HG02759 (cell line): ENCODE results near the gene LRIF1.
"Not testable (repeated sequence)": the region's sequence is repeated elsewhere in the genome, so short reads cannot be mapped to it uniquely, and the experiment has no call there.

ENCODE experiments used
- ATAC-seq: cut with Tn5 transposase; IDR thresholded peaks from one replicate; pipeline ENCODE4 v1.9.1; 2021; ENCODE audit warnings: mild to moderate bottlenecking, moderate library complexity; ENCODE audit not compliant: unreplicated experiment

LRIF1 gene

GRCh38 chr1:110951161-110951560 is 12.6 kb downstream of the LRIF1 start:
- ATAC-seq: no peak

DNA sequence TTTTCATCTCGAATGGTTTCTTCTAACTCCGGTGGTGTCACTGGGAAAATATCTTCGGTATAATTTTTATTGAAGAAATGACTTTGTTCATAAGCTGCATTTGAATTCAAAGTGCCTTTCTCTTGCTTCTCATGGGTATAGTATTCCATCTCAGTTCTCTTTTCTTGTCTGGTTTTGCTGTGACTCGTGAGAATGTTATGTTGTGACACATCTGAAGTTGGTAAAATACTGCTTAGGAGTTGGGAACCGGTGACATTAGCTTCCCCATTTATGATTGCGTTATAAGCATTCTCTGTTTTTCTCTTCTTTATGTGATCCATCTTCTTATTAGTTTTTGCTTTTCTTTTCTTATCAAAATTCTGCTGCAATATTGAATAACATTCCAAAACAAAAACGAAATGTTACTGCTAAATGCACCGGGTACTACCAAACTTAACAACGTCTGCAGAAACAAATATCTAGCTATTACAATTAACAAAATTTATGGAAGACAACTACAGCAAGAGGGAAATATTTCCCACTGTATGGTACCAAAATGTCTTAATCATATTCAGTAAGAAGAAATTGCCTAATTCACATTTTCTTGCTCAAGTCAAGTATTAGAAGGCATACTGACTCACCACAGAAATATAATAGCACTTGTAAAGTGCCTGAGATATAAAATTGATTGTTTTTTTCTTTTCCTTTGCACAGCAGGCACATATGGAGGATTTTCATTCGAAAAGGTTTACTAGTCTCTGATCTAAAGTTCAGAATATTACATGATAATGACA is 15.5 kb downstream of the LRIF1 start:
- ATAC-seq: no peak

DNA sequence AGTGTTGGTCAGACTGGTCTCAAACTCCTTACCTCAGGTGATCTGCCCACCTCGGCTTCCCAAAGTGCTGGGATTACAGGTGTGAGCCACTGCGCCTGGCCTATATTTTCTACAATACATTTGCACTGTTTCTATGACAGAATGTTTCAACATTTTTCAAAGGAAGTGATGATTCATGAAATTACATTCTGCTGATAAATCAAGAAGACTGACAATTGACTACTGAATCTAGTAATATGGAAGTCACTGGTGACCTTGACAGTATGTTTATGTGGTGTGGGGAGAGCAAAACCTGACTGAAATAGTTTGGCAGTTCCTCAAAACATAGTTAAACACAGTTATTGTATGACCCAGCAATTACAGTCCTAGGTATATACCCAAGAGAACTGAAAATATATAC is 18.1 kb downstream of the LRIF1 start:
- no peak for ATAC-seq

DNA sequence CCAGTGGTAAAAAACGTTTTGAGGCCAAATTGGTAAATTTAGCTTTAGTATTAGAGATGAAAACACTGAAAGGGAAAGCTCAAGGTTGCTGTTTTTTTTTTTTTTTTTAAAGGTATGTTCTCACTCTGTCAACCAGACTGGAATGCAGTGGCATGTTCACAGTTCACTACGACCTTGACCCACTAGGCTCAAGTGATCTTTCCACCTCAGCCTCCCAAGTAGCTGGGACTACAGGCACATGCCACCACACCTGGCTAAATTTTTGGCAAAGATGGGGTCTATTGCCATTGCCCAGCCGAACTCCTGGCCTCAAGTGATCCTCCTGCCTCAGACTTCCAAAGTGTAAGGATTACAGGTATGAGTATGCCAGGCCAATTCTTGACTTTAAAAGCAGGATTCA is 18.9 kb downstream of the LRIF1 start:
- no peak for ATAC-seq

GRCh38 chr1:110936567-110936966 is 27.2 kb downstream of the LRIF1 start:
- ATAC-seq: no peak

DNA sequence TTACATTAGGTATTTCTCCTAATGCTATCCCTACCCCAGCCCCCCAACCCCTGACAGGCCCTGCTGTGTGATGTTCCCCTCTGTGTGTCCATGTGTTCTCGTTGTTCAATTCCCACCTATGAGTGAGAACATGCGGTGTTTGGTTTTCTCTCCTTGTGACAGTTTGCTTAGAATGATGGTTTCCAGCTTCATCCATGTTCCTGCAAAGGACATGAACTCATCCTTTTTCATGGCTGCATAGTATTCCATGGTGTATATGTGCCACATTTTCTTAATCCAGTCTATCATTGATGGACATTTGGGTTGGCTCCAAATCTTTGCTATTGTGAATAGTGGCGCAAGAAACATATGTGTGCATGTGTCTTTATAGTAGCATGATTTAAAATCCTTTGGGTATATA is 32.6 kb downstream of the LRIF1 start:
- ATAC-seq: not testable (repeated sequence)

GRCh38 chr1:110928904-110929303 is 34.8 kb downstream of the LRIF1 start:
- ATAC-seq: no peak

DNA sequence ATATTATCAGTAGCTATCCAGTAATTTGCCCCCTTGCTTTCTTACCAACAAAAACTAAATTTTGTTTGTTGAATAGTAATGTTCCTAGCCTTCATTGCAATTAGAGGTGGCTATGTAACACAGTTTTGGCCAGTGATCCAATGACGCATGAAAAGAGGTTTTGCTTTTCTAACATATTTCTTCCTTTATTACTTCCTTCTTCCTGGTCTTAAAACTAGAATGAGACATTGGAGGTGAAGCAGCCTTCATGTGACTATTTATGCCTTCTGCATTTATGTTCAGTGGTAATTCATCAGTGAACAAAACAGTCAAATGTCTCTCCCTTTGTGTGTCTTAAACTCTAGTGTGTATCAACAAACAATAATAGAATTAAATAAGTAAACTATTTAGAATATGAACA is 35.5 kb downstream of the LRIF1 start:
- no peak for ATAC-seq

GRCh38 chr1:110927484-110928075 is 36.1 kb downstream of the LRIF1 start:
- no peak for ATAC-seq

GRCh38 chr1:110921953-110922352 is 41.8 kb downstream of the LRIF1 start:
- no peak for ATAC-seq

DNA sequence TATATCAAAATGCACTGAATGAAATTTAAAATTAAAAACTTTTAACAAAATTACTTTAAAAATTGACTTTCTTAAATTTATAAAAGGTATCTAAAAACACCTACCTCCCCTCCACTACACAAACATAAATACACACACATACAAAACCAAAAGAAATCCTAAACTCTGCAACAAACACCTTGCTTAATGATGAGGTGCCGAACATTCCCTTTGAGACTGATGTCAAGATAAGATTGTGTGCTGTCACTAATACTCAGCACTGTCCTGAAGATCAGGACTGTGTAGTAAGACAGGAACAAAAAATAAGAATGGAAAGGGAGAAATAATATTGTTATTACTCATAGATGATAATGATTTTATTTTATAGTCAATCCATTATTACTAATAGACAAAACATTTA is 45.7 kb downstream of the LRIF1 start:
- no peak for ATAC-seq

DNA sequence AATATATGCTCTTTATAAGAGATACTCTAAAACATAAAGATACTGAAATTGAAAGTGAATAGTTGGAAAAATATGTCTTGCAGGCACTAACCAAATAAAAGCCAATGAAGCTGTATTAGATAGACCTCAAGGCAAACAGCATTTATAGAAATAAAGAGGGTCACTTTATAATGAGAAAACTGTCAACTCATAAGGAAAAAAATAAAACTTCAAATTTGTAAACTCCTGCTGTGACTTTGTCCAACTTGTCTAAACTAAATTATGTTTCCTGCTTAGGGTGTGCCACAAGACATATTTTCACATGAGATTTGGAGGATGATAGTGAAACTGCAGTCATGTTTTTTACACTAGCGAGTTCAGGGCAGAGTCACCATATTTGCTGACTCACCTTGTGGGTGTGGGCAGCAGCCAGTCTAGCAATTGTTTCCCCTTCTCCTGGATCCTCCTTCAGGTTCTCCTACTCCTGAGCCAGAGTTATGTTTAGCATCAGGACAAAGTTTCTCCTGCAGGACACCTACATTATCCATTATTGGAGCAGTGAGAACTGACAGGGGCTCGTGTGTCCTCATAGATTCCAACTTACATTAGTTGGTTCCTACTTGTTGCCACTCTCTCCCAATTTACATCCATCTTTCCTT is 46.9 kb downstream of the LRIF1 start:
- ATAC-seq: peak; percentile 72

DNA sequence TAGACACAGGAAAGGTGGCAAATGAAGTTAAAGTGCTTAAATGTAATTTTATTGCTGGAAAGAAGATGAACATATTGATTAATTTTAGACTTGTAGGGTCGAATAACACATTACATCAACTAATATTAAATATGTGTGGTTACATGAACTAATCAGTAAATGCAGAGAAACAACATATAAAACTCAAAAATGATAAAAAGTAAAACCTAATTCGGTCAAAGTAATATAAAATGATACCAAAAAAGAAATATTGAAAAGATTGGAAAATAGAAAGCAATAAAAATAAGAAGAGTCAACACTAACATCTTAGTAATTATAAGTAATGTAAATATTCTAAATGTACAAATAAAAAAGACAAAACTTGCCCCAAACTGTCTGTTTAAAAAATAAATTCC is 47.5 kb downstream of the LRIF1 start:
- no peak for ATAC-seq

- no peak for ATAC-seq
Observed at GRCh38 chr1:110915804-110916203, 47.9 kb downstream of the LRIF1 start.

DNA sequence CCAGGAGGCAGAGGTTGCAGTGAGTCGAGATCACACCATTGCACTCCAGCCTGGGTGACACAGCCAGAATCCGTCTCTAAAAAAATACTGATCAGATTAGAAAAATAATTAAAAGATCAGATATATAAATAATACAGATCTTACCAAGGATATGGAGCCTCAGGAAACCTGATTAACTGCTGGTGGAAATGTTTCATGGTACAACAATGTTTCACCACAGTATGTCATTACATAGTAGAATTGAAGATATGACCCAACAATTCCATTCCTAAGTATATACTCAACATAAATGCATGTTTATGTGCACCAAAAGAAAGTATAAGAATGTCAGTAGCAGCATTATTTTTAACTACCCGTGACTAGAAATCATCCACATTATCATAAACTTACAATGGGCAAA is 49.0 kb downstream of the LRIF1 start:
- ATAC-seq: no peak

GRCh38 chr1:110912784-110913183 is 50.9 kb downstream of the LRIF1 start:
- no peak for ATAC-seq

GRCh38 chr1:110903853-110904500 is 59.7 kb downstream of the LRIF1 start:
- no peak for ATAC-seq

DNA sequence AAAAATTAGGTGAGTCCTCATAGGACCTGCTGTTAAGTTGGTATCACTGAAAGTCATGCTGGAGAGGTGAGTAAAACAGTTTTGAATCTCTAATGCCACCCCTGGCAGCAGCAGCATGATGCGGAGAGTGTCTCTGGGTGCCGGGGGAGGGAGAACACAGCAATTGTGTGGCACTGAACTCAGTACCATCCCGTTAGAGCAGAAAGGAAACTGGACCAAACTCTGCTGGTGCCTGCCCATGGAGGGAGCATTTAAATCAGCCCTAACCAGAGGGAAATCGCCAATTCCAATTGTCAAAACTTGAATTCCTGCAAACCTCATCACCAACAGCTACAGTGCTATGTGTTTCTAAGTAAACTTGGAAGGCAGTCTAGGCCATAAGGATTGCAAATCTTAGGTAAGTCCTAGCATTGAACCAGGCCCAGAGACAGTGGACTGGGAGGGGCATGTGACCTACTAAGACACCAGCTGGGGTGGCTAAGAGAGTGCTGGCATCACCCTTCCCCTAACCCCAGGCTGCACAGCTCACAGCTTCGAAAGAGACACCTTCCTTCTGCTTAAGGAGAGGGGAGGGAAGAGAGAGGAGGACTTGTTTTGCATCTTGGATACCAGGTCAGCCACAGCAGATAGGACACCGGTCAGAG is 60.8 kb downstream of the LRIF1 start:
- ATAC-seq: no peak

GRCh38 chr1:110899458-110899843 is 64.3 kb downstream of the LRIF1 start:
- ATAC-seq: no peak

GRCh38 chr1:110898734-110899457 is 64.8 kb downstream of the LRIF1 start:
- ATAC-seq: no peak

- no peak for ATAC-seq
Observed at GRCh38 chr1:110897681-110898080, 66.0 kb downstream of the LRIF1 start.
